Lung (tissue), 12 donors: ENCODE measurements around the gene PGBD1. TPM values are rescaled to one million over a fixed set of nuclear protein-coding genes. Genes with fewer than 3 reads are reported as not detected.

Source experiments
- ATAC-seq: fragments of 200-7000 bp; cut with Tn5 transposase; one replicate; pipeline ENCODE4 v1.9.1; 2020; ENCODE audit warnings: moderate number of reproducible peaks; ENCODE audit not compliant: insufficient read depth, low FRiP score
- DNase-seq, 3 donors: peaks; one replicate each; pipeline ENCODE4 v3.0.0-alpha.2; 2013 to 2017
- H3K27ac ChIP-seq, 2 donors: one replicate each; pipeline ENCODE4 v1.5.1; 2013; ENCODE audit warnings: mild to moderate bottlenecking in 2 of 2, moderate library complexity in 2 of 2, control low read depth in 1 of 2, inconsistent platforms in 1 of 2, low read depth in 1 of 2, low read length in 1 of 2
- H3K27me3 ChIP-seq, 3 donors: one replicate each; pipeline ENCODE4 v1.5.1; 2013; ENCODE audit warnings: low read length in 2 of 3; ENCODE audit not compliant: control insufficient read depth in 3 of 3, insufficient read depth in 3 of 3
- H3K36me3 ChIP-seq, 4 donors: one replicate each; pipeline ENCODE4 v1.5.1; 2013; ENCODE audit warnings: low read length in 4 of 4, mild to moderate bottlenecking in 1 of 4, moderate library complexity in 1 of 4; ENCODE audit not compliant: control insufficient read depth in 4 of 4, insufficient read depth in 4 of 4
- H3K4me1 ChIP-seq, 5 donors: one replicate each; pipeline ENCODE4 v1.5.1; 2013; ENCODE audit warnings: low read length in 5 of 5, mild to moderate bottlenecking in 2 of 5, moderate library complexity in 1 of 5; ENCODE audit not compliant: control insufficient read depth in 5 of 5, insufficient read depth in 5 of 5
- H3K4me3 ChIP-seq: one replicate; pipeline ENCODE4 v1.5.1; 2013; ENCODE audit warnings: mild to moderate bottlenecking, control low read depth, moderate library complexity
- H3K9ac ChIP-seq, 2 donors: one replicate each; pipeline ENCODE4 v1.5.1; 2013; ENCODE audit warnings: low read length in 2 of 2, control low read depth in 1 of 2; ENCODE audit not compliant: insufficient read depth in 1 of 2
- H3K9me3 ChIP-seq, 4 donors: one replicate each; pipeline ENCODE4 v1.5.1; 2013; ENCODE audit warnings: low read length in 3 of 4, mild to moderate bottlenecking in 1 of 4, moderate library complexity in 1 of 4; ENCODE audit not compliant: control insufficient read depth in 4 of 4, insufficient read depth in 3 of 4
- CTCF ChIP-seq: IDR thresholded peaks from 2 replicates; pipeline ENCODE4 v1.5.1; 2012; ENCODE audit warnings: mild to moderate bottlenecking; ENCODE audit errors: control extremely low read depth, extremely low read depth
- WGBS, 2 donors: extraction: QIAGEN DNeasy Blood & Tissue Kit; methylation state at CpG; one replicate each; pipeline ENCODE4 v1.1.7; 2013; 5-methylcytosine and 5-hydroxymethylcytosine counted together
- polyA plus RNA-seq, 2 donors: library from polyadenylated mRNA; stranded (reverse); fragments of 200-250 nt; gene quantifications; one replicate each; pipeline ENCODE4 v1.2.1, GENCODE V29; 2013
- total RNA-seq, 2 donors: library from RNA; depleted of rRNA in 1 of 2; stranded (reverse); fragments of >200 nt in 1 of 2; gene quantifications; one replicate each; pipeline ENCODE4 v1.2.1, GENCODE V29; 2014 to 2021
- donor health status: control.
- donor health status: control.
- donor health status: Bipolar disorder and iron deficiency.
- donor health status: healthy.
- donor health status: DM: yes; HTN: yes; CAD: no.

Gene PGBD1
- total and polyA plus RNA-seq, 4 donors: 1.8 to 5.8 (median 3.1) TPM

GRCh38 chr6:28269492-28269891 is 11.9 kb upstream of the PGBD1 start:
- no peaks in the 10 kb centered on the region for H3K9me3 ChIP-seq
- H3K27ac ChIP-seq: peak overlapping the region in 1 of 2 donors; percentile 47

GRCh38 chr6:28274888-28275287 is 6.5 kb upstream of the PGBD1 start:
- H3K9me3 ChIP-seq: no peaks in the 10 kb centered on the region
- H3K27me3 ChIP-seq: no peaks in the 10 kb centered on the region
- H3K27ac ChIP-seq: no peak overlapping the region
- no peak for TF ChIP-seq CTCF
- no peak overlapping the region for H3K9ac ChIP-seq
- H3K36me3 ChIP-seq: peaks cover 8 to 29% (median 23%) of the 10 kb centered on the region in 4 donors
- DNase-seq (no peak), ATAC-seq (no peak)
- H3K4me1 ChIP-seq: peaks cover 0 to 2% (median 0%) of the 10 kb centered on the region in 5 donors
- H3K4me3 ChIP-seq: no peak overlapping the region

More at GRCh38 chr6:28269492-28269891, 11.9 kb upstream of the PGBD1 start:
- Histone ChIP-seq H3K9ac (no peak overlapping the region), H3K27me3 (no peaks in the 10 kb centered on the region), H3K4me3 (no peak overlapping the region), H3K36me3 (peaks cover 0 to 11% (median 5%) of the 10 kb centered on the region in 4 donors), H3K4me1 (peaks cover 2 to 13% (median 7%) of the 10 kb centered on the region in 5 donors)
- DNase-seq (no peak), ATAC-seq (no peak)
- no peak for TF ChIP-seq CTCF

- Histone ChIP-seq H3K27ac (no peak overlapping the region), H3K27me3 (no peaks in the 10 kb centered on the region), H3K9ac (no peak overlapping the region), H3K9me3 (peaks cover 0 to 2% (median 0%) of the 10 kb centered on the region in 4 donors), H3K4me1 (peaks cover 0 to 12% (median 5%) of the 10 kb centered on the region in 5 donors), H3K36me3 (peaks cover 8 to 26% (median 19%) of the 10 kb centered on the region in 4 donors), H3K4me3 (no peak overlapping the region)
- ATAC-seq: no peak
- no peak for TF ChIP-seq CTCF
- WGBS, 2 donors: 76 to 91% methylated on average over 3 of the region's 3 CpGs
- no peak for DNase-seq
Measured at GRCh38 chr6:28277746-28278145, 3.6 kb upstream of the PGBD1 start.
